GM12878 (cell line): ENCODE data around the gene MARK4. TPM values are rescaled to one million over a fixed set of nuclear protein-coding genes. Genes with fewer than 3 reads are reported as not detected.

Experiments used
- ATAC-seq: fragments of 200-7000 bp; cut with Tn5 transposase; 3 replicates; pipeline ENCODE4 v1.9.1; 2020; ENCODE audit warnings: mild to moderate bottlenecking, moderate library complexity
- BruUV-seq: library from RNA; stranded (reverse); fragments of 400-500 nt; replicated peaks from 2 replicates; lab custom pipeline; 2021; lab: Mats Ljungman, UMichigan
- CTCF ChIA-PET: fragments of 300-600 bp; sonication (Branson Sonifier 250); formaldehyde crosslinking; extraction: SDS; loops from one replicate; lab custom pipeline; 2021; ENCODE audit warnings: inconsistent platforms; lab: Yijun Ruan, JAX
- POLR2A ChIA-PET: fragments of 350-600 bp; formaldehyde crosslinking; extraction: SDS; loops from one replicate; lab custom pipeline; 2021; ENCODE audit warnings: inconsistent platforms; lab: Charles Lee
- RAD21 ChIA-PET: fragments of 300-600 bp; sonication (Branson Sonifier 250); formaldehyde crosslinking; loops from one replicate; lab custom pipeline; 2023; ENCODE audit warnings: antibody characterized with exemption; ENCODE audit not compliant: unreplicated experiment; lab: Charles Lee
- SMC1A ChIA-PET: fragments of 300-600 bp; sonication (Branson Sonifier 250); formaldehyde crosslinking; loops from one replicate; lab custom pipeline; 2023; ENCODE audit not compliant: unreplicated experiment, uncharacterized antibody; lab: Charles Lee
- DNase-seq: peaks from one replicate; pipeline ENCODE4 v3.0.0-alpha.2; 2011; ENCODE audit warnings: low read depth, low spot score
- FAIRE-seq: peaks from 3 replicates; lab custom pipeline; 2011; peaks lifted over from hg19 to GRCh38; lab: Jason Lieb, UNC
- H2AFZ ChIP-seq: 2 replicates; pipeline ENCODE4 v1.6.0; 2011; ENCODE audit warnings: low read depth, low read length, control low read depth; ENCODE audit not compliant: control insufficient read depth
- H3K27ac ChIP-seq: 2 replicates; pipeline ENCODE4 v1.5.1; 2011; ENCODE audit warnings: control low read depth; ENCODE audit not compliant: control insufficient read depth, insufficient read depth
- H3K27me3 ChIP-seq, 2 experiments: replicated peaks in 1 of 2; 2 replicates each; pipeline versions ENCODE4 v1.6.0 to v1.6.1; 2011; ENCODE audit warnings: low read length in 1 of 2; ENCODE audit not compliant: control insufficient read depth in 2 of 2, insufficient read depth in 2 of 2
- H3K36me3 ChIP-seq, 2 experiments: 2 replicates each; pipeline ENCODE4 v1.5.1; 2011; ENCODE audit warnings: low read length in 1 of 2; ENCODE audit not compliant: control insufficient read depth in 2 of 2, insufficient read depth in 2 of 2
- H3K4me1 ChIP-seq: 2 replicates; pipeline ENCODE4 v1.6.1; 2011; ENCODE audit warnings: mild to moderate bottlenecking, low read length, moderate library complexity, mixed read lengths; ENCODE audit not compliant: control insufficient read depth, insufficient read depth
- H3K4me2 ChIP-seq: 2 replicates; pipeline ENCODE4 v1.6.0; 2011; ENCODE audit warnings: control low read depth; ENCODE audit not compliant: control insufficient read depth, insufficient read depth
- H3K4me3 ChIP-seq: fragments of 200-600 bp; sonication (generic); 2 replicates; pipeline ENCODE4 v1.5.1; 2016
- H3K79me2 ChIP-seq: 2 replicates; pipeline ENCODE4 v1.6.0; 2011; ENCODE audit warnings: low read length; ENCODE audit not compliant: control insufficient read depth, insufficient read depth
- H3K9ac ChIP-seq: 2 replicates; pipeline ENCODE4 v1.8.0; 2011; ENCODE audit warnings: low read length, control low read depth, mixed read lengths; ENCODE audit not compliant: control insufficient read depth, insufficient read depth
- H3K9me3 ChIP-seq: replicated peaks from 3 replicates; pipeline ENCODE4 v1.5.1; 2011; ENCODE audit warnings: mild to moderate bottlenecking, low read length; ENCODE audit not compliant: control insufficient read depth, insufficient read depth
- H4K20me1 ChIP-seq: 2 replicates; pipeline ENCODE4 v1.6.0; 2011; ENCODE audit not compliant: control insufficient read depth, insufficient read depth
- ATF2 ChIP-seq: IDR thresholded peaks from 2 replicates; pipeline ENCODE4 v1.6.1; 2012; ENCODE audit warnings: low read length, inconsistent platforms
- CUX1 ChIP-seq: IDR thresholded peaks from 2 replicates; pipeline ENCODE4 v1.6.1; 2012; ENCODE audit warnings: improper control_type of control experiment, low read depth, low read length; ENCODE audit not compliant: insufficient replicate concordance
- HDAC2 ChIP-seq: fragments of 200-600 bp; sonication (generic); IDR thresholded peaks from 2 replicates; pipeline ENCODE4 v1.6.1; 2017
- HSF1 ChIP-seq: fragments of 150-350 bp; IDR thresholded peaks from 2 replicates; pipeline ENCODE4 v1.6.1; 2014; ENCODE audit warnings: mild to moderate bottlenecking, low read depth, low read length
- MEF2A ChIP-seq: IDR thresholded peaks from 2 replicates; pipeline ENCODE4 v1.6.1; 2011; ENCODE audit warnings: low read depth, mild to moderate bottlenecking, low read length, moderate library complexity; ENCODE audit not compliant: insufficient read depth
- SMC3 ChIP-seq: IDR thresholded peaks from 2 replicates; pipeline ENCODE4 v1.6.1; 2011; ENCODE audit warnings: low read length, improper control_type of control experiment, borderline replicate concordance
- WGBS: methylation state at CpG from one replicate; pipeline ENCODE4 v1.1.6; 2016; ENCODE audit warnings: low lambda C conversion rate; ENCODE audit not compliant: insufficient replicate concordance, insufficient coverage; ENCODE audit errors: missing lambda C conversion rate; 5-methylcytosine and 5-hydroxymethylcytosine counted together
- in situ Hi-C: fragments of 300-500 bp; cut with MboI; formaldehyde crosslinking; loops from 9 replicates; pipeline ENCODE4 v1.14.3; 2018; ENCODE audit warnings: mixed read lengths
- intact Hi-C: fragments of 100-400 bp; cut with micrococcal nuclease; formaldehyde crosslinking; loops from one replicate; pipeline ENCODE4 v1.14.2; 2022; ENCODE audit not compliant: unreplicated experiment
- polyA plus RNA-seq, 11 experiments: library from polyadenylated mRNA; depleted of rRNA in 4 of 11; unstranded in 6 of 11; stranded (reverse) in 5 of 11; fragments of >200 nt; fragmentation: Nextera tagmentation in 4 of 11; fragmentation: Illumina TruSeq in 1 of 11; extraction: Ambion mirVana in 4 of 11; extraction: Trizol in 1 of 11; gene quantifications; 1 replicate in 1 of 11; 2 replicates in 10 of 11; pipeline versions ENCODE4 v1.2.1 to v1.2.3, GENCODE V29; 2011 to 2016; ENCODE audit warnings: inconsistent platforms in 2 of 11, missing spikeins in 2 of 11, low read depth in 1 of 11
- total RNA-seq, 4 experiments: library from RNA; depleted of rRNA in 3 of 4; stranded (reverse); fragments of >200 nt in 3 of 4; fragmentation: Illumina TruSeq in 1 of 4; extraction: Trizol in 1 of 4; gene quantifications; 2 replicates each; pipeline versions ENCODE4 v1.2.1 to v1.2.3, GENCODE V29; 2013 to 2021

Gene MARK4
- total and polyA plus RNA-seq, 10 of the 15 experiments (the other 5 are each of a cell fraction or from before 2014, with no cell fraction given): 0.66 to 24.3 (median 5.1) TPM

- ATAC-seq (no peak), FAIRE-seq (no peak), DNase-seq (no peak)
- no peak for TF ChIP-seq MEF2A
- TF ChIP-seq HSF1: no peak
- BruUV-seq: no TSS peak
- Histone ChIP-seq H3K4me1 (no peaks in the 10 kb centered on the region), H3K79me2 (no peaks in the 10 kb centered on the region), H3K9ac (no peak overlapping the region), H3K36me3 (no peaks in the 10 kb centered on the region), H3K27ac (no peak overlapping the region), H4K20me1 (no peaks in the 10 kb centered on the region), H3K9me3 (no peaks in the 10 kb centered on the region), H2AFZ (no peak overlapping the region), H3K4me2 (no peak overlapping the region), H3K27me3 (no peaks in the 10 kb centered on the region), H3K4me3 (no peak overlapping the region)
- RAD21 ChIA-PET: no interaction called here
- intact Hi-C loops: no loop called here
- WGBS: 68% methylated on average over 5 of the region's 5 CpGs
- SMC1A ChIA-PET: no interaction called here
- in situ Hi-C loops: no loop called here
- CTCF ChIA-PET: no interaction called here
- POLR2A ChIA-PET: no interaction called here
Measured at GRCh38 chr19:45265375-45265774, 14.3 kb downstream of the MARK4 start.

- SMC1A ChIA-PET: no interaction called here
- intact Hi-C loops: no loop called here
- H2AFZ ChIP-seq: no peak overlapping the region
- FAIRE-seq (no peak), DNase-seq (no peak), ATAC-seq (no peak)
- H3K27me3 ChIP-seq: no peaks in the 10 kb centered on the region
- in situ Hi-C loops: no loop called here
- 86% methylated on average over 12 of the region's 12 CpGs for WGBS
- POLR2A ChIA-PET: interaction anchor here (0.6 kb wide), 1 partner anchor 62 kb away, joined by 4 read pairs; no protein-coding TSS in a partner anchor
- no peaks in the 10 kb centered on the region for H4K20me1 ChIP-seq
- H3K4me2 ChIP-seq: no peak overlapping the region
- H3K9me3 ChIP-seq: no peaks in the 10 kb centered on the region
- no peak overlapping the region for H3K27ac ChIP-seq
- H3K9ac ChIP-seq: no peak overlapping the region
- no peaks in the 10 kb centered on the region for H3K79me2 ChIP-seq
- CTCF ChIA-PET: no interaction called here
- BruUV-seq: no TSS peak
- no peaks in the 10 kb centered on the region for H3K4me1 ChIP-seq
- H3K36me3 ChIP-seq: peaks cover 0 to 1% of the 10 kb centered on the region in 2 experiments; a peak in 3 of 4 replicates
- RAD21 ChIA-PET: no interaction called here
- TF ChIP-seq ATF2 (no peak), SMC3 (no peak), CUX1 (no peak), HDAC2 (no peak)
- H3K4me3 ChIP-seq: no peak overlapping the region
Measured at GRCh38 chr19:45267296-45267695, 16.2 kb downstream of the MARK4 start.
